ENCODE measurements around the gene TICRR. TPM values are rescaled to one million over a fixed set of nuclear protein-coding genes. Genes with fewer than 3 reads are reported as not detected.
"Not testable (repeated sequence)": the region's sequence is repeated elsewhere in the genome, so short reads cannot be mapped to it uniquely, and the experiment has no call there.

Gene TICRR
- total RNA-seq, 4 donors from 2014 or later = 0.60 TPM; not detected in 3

- TF ChIP-seq EP300 (IDR thresholded peaks at IDR 0.05) (no peak), CTCF (IDR thresholded peaks at IDR 0.05) (no peak), POLR2A (IDR thresholded peaks at IDR 0.05) (no peak)
- no peak overlapping the region for H3K4me3 ChIP-seq
- WGBS, 2 donors = 56 to 61% methylated on average over 6 of the region's 6 CpGs
- H3K4me1 ChIP-seq = no peaks in the 10 kb centered on the region
- H3K27me3 ChIP-seq = no peaks in the 10 kb centered on the region
- no peak for DNase-seq (ENCODE audit: low spot score in 2 of 2)
- no peaks in the 10 kb centered on the region for H3K36me3 ChIP-seq
- no peaks in the 10 kb centered on the region for H3K9me3 ChIP-seq
- H3K27ac ChIP-seq = no peak overlapping the region
Measured at GRCh38 chr15:89531796-89532537, 43.3 kb upstream of the TICRR start.

- WGBS, 2 donors = 90 to 93% methylated on average over 4 of the region's 4 CpGs
- Histone ChIP-seq H3K36me3 (no peaks in the 10 kb centered on the region), H3K9me3 (peaks cover 0 to 13% (median 6%) of the 10 kb centered on the region in 4 donors), H3K4me3 (no peak overlapping the region), H3K4me1 (no peaks in the 10 kb centered on the region), H3K27ac (no peak overlapping the region), H3K27me3 (no peaks in the 10 kb centered on the region)
- DNase-seq (ENCODE audit: low spot score in 2 of 2) = no peak
- TF ChIP-seq POLR2A (IDR thresholded peaks at IDR 0.05) (no peak), CTCF (IDR thresholded peaks at IDR 0.05) (no peak), EP300 (IDR thresholded peaks at IDR 0.05) (no peak)
Measured at GRCh38 chr15:89533861-89534544, 41.3 kb upstream of the TICRR start.

- Histone ChIP-seq H3K27ac (no peak overlapping the region), H3K4me3 (no peak overlapping the region), H3K4me1 (no peaks in the 10 kb centered on the region), H3K27me3 (no peaks in the 10 kb centered on the region), H3K36me3 (no peaks in the 10 kb centered on the region), H3K9me3 (peaks cover 0 to 13% (median 6%) of the 10 kb centered on the region in 4 donors)
- TF ChIP-seq CTCF (IDR thresholded peaks at IDR 0.05) = no peak
- no peak for TF ChIP-seq POLR2A (IDR thresholded peaks at IDR 0.05)
- no peak for TF ChIP-seq EP300 (IDR thresholded peaks at IDR 0.05)
- no peak for DNase-seq (ENCODE audit: low spot score in 2 of 2)
- 84 to 85% methylated on average over 2 of the region's 2 CpGs for whole genome bisulfite sequencing, 2 donors
Measured at GRCh38 chr15:89539027-89539426, 36.2 kb upstream of the TICRR start.

- Histone ChIP-seq H3K4me3 (no peak overlapping the region), H3K36me3 (no peaks in the 10 kb centered on the region), H3K9me3 (peaks cover 0 to 11% (median 6%) of the 10 kb centered on the region in 4 donors), H3K4me1 (no peaks in the 10 kb centered on the region), H3K27ac (no peak overlapping the region), H3K27me3 (no peaks in the 10 kb centered on the region)
- no peak for DNase-seq (ENCODE audit: low spot score in 2 of 2)
- no peak for TF ChIP-seq EP300 (IDR thresholded peaks at IDR 0.05)
- TF ChIP-seq POLR2A (IDR thresholded peaks at IDR 0.05) = no peak
- TF ChIP-seq CTCF (IDR thresholded peaks at IDR 0.05) = no peak
- 83% methylated on average over 3 of the region's 3 CpGs for WGBS, 2 donors
Measured at GRCh38 chr15:89542369-89542768, 32.9 kb upstream of the TICRR start.

- DNase-seq (ENCODE audit: low spot score in 2 of 2) = no peak
- no peaks in the 10 kb centered on the region for H3K4me1 ChIP-seq
- peaks cover 0 to under 1% (median 0%) of the 10 kb centered on the region in 4 donors for H3K9me3 ChIP-seq
- H3K27me3 ChIP-seq = no peaks in the 10 kb centered on the region
- H3K36me3 ChIP-seq = no peaks in the 10 kb centered on the region
- TF ChIP-seq POLR2A (IDR thresholded peaks at IDR 0.05) = no peak
- no peak for TF ChIP-seq EP300 (IDR thresholded peaks at IDR 0.05)
- no peak for TF ChIP-seq CTCF (IDR thresholded peaks at IDR 0.05)
- H3K4me3 ChIP-seq = no peak overlapping the region
- no peak overlapping the region for H3K27ac ChIP-seq
- WGBS, 2 donors = 76 to 93% methylated on average over 4 of the region's 4 CpGs
Measured at GRCh38 chr15:89543389-89543788, 31.9 kb upstream of the TICRR start.

- not testable (repeated sequence) for H3K27ac ChIP-seq; H3K36me3 ChIP-seq; H3K4me1 ChIP-seq; H3K4me3 ChIP-seq; DNase-seq (ENCODE audit: low spot score in 2 of 2); H3K27me3 ChIP-seq; H3K9me3 ChIP-seq
- 64 to 71% methylated on average over 4 of the region's 4 CpGs for WGBS, 2 donors
Measured at GRCh38 chr15:89549138-89549537, 26.1 kb upstream of the TICRR start.

Data from tibial nerve (tissue), 4 donors.